IMR-90 (cell line): Measurements from ENCODE around the gene RDH13. TPM values are rescaled to one million over a fixed set of nuclear protein-coding genes. Genes with fewer than 3 reads are reported as not detected.

Experiments used
- ATAC-seq: fragments of 200-7000 bp; cut with Tn5 transposase; 2 replicates; pipeline ENCODE4 v1.9.1; 2020; ENCODE audit warnings: low read depth, mild to moderate bottlenecking, moderate library complexity
- BruUV-seq: library from RNA; stranded (reverse); fragments of 400-500 nt; replicated peaks from 2 replicates; lab custom pipeline; 2021; lab: Mats Ljungman, UMichigan
- CTCF ChIA-PET: fragments of 300-600 bp; formaldehyde crosslinking; extraction: SDS; loops from one replicate; lab custom pipeline; 2021; ENCODE audit warnings: antibody characterized with exemption; lab: Yijun Ruan, JAX
- POLR2A ChIA-PET: fragments of 300-600 bp; sonication (Branson Sonifier 250); formaldehyde crosslinking; loops from one replicate; lab custom pipeline; 2022; ENCODE audit warnings: antibody characterized with exemption; ENCODE audit not compliant: unreplicated experiment; lab: Charles Lee
- DNase-seq: peaks from one replicate; pipeline ENCODE4 v3.0.0; 2013
- H2AFZ ChIP-seq: replicated peaks from 2 replicates; pipeline ENCODE3; 2013; ENCODE audit warnings: low read length, mild to moderate bottlenecking; ENCODE audit not compliant: poor library complexity
- H2AK5ac ChIP-seq: 2 replicates; pipeline ENCODE4 v1.6.1; 2013; ENCODE audit warnings: low read depth, low read length, inconsistent platforms
- H2AK9ac ChIP-seq: replicated peaks from 2 replicates; pipeline ENCODE3; 2013; ENCODE audit warnings: mild to moderate bottlenecking, low read depth, low read length, moderate library complexity; ENCODE audit not compliant: poor library complexity
- H2BK120ac ChIP-seq: 2 replicates; pipeline ENCODE4 v1.6.1; 2013; ENCODE audit warnings: low read depth, low read length, inconsistent platforms
- H2BK15ac ChIP-seq: 3 replicates; pipeline ENCODE4 v1.6.1; 2013; ENCODE audit warnings: low read depth, low read length, inconsistent platforms
- H2BK20ac ChIP-seq: 2 replicates; pipeline ENCODE4 v1.6.1; 2013; ENCODE audit warnings: low read depth, mild to moderate bottlenecking, inconsistent platforms, low read length, moderate library complexity
- H2BK5ac ChIP-seq: 2 replicates; pipeline ENCODE4 v1.6.1; 2013; ENCODE audit warnings: mild to moderate bottlenecking, low read depth, low read length, inconsistent platforms; ENCODE audit not compliant: poor library complexity, severe bottlenecking
- H3K14ac ChIP-seq: replicated peaks from 2 replicates; pipeline ENCODE4 v1.6.1; 2013; ENCODE audit warnings: low read depth, low read length, inconsistent platforms
- H3K18ac ChIP-seq: 2 replicates; pipeline ENCODE4 v1.6.1; 2013; ENCODE audit warnings: low read depth, low read length, control low read depth
- H3K23ac ChIP-seq: 2 replicates; pipeline ENCODE4 v1.6.1; 2013; ENCODE audit warnings: low read depth, low read length, inconsistent platforms
- H3K27ac ChIP-seq: 2 replicates; pipeline ENCODE4 v1.5.1; 2013; ENCODE audit warnings: mild to moderate bottlenecking, control low read depth, low read length; ENCODE audit not compliant: insufficient read depth
- H3K27me3 ChIP-seq: 2 replicates; pipeline ENCODE4 v1.6.1; 2013; ENCODE audit warnings: low read length; ENCODE audit not compliant: control insufficient read depth, insufficient read depth
- H3K36me3 ChIP-seq: 2 replicates; pipeline ENCODE4 v1.6.1; 2013; ENCODE audit warnings: low read length, mixed read lengths; ENCODE audit not compliant: control insufficient read depth, insufficient read depth
- H3K4ac ChIP-seq: 2 replicates; pipeline ENCODE4 v1.6.1; 2013; ENCODE audit warnings: low read depth, low read length, inconsistent platforms
- H3K4me1 ChIP-seq: 2 replicates; pipeline ENCODE4 v1.6.1; 2013; ENCODE audit warnings: low read length, mixed read lengths; ENCODE audit not compliant: control insufficient read depth, insufficient read depth
- H3K4me2 ChIP-seq: 2 replicates; pipeline ENCODE4 v1.6.1; 2013; ENCODE audit warnings: low read depth, mild to moderate bottlenecking, control low read depth, low read length, moderate library complexity
- H3K4me3 ChIP-seq: 2 replicates; pipeline ENCODE4 v1.5.1; 2013; ENCODE audit warnings: low read depth, mild to moderate bottlenecking, control low read depth, low read length, moderate library complexity; ENCODE audit not compliant: insufficient read depth
- H3K56ac ChIP-seq: 2 replicates; pipeline ENCODE4 v1.6.1; 2013; ENCODE audit warnings: low read length, inconsistent platforms; ENCODE audit not compliant: insufficient read depth; ENCODE audit errors: extremely low read depth
- H3K79me1 ChIP-seq, 2 experiments: 2 replicates each; pipeline ENCODE4 v1.6.1; 2013; ENCODE audit warnings: low read length in 2 of 2, inconsistent platforms in 1 of 2, low read depth in 1 of 2
- H3K9ac ChIP-seq: 2 replicates; pipeline ENCODE4 v1.6.1; 2013; ENCODE audit warnings: low read depth, low read length, control low read depth
- H3K9me1 ChIP-seq: 2 replicates; pipeline ENCODE4 v1.6.1; 2013; ENCODE audit warnings: low read length, inconsistent platforms; ENCODE audit not compliant: insufficient read depth
- H3K9me3 ChIP-seq: 2 replicates; pipeline ENCODE4 v1.6.1; 2013; ENCODE audit warnings: low read length; ENCODE audit not compliant: control insufficient read depth, insufficient read depth
- H4K20me1 ChIP-seq: 2 replicates; pipeline ENCODE4 v1.6.1; 2013; ENCODE audit warnings: low read length, inconsistent platforms; ENCODE audit not compliant: insufficient read depth
- H4K5ac ChIP-seq: 2 replicates; pipeline ENCODE4 v1.6.1; 2013; ENCODE audit warnings: mild to moderate bottlenecking, low read depth, low read length, control low read depth
- H4K8ac ChIP-seq, 2 experiments: 2 replicates each; pipeline ENCODE4 v1.6.1; 2013; ENCODE audit warnings: low read depth in 2 of 2, low read length in 2 of 2, control low read depth in 1 of 2, inconsistent platforms in 1 of 2
- H4K91ac ChIP-seq: 2 replicates; pipeline ENCODE4 v1.6.1; 2013; ENCODE audit warnings: low read depth, low read length, inconsistent platforms; ENCODE audit not compliant: insufficient read depth
- BHLHE40 ChIP-seq: fragments of 150-350 bp; IDR thresholded peaks from 2 replicates; pipeline ENCODE4 v1.6.1; 2016; ENCODE audit warnings: mild to moderate bottlenecking, low read depth, low read length
- CEBPB ChIP-seq: IDR thresholded peaks from 2 replicates; pipeline ENCODE4 v1.6.1; 2012; ENCODE audit warnings: low read depth, low read length, improper control_type of control experiment
- CHD1 ChIP-seq: IDR thresholded peaks from 2 replicates; pipeline ENCODE4 v1.6.1; 2012; ENCODE audit warnings: low read depth, low read length, improper control_type of control experiment
- FOS ChIP-seq: fragments of 150-350 bp; IDR thresholded peaks from 2 replicates; pipeline ENCODE4 v1.6.1; 2016; ENCODE audit warnings: low read depth, low read length
- MAFK ChIP-seq: IDR thresholded peaks from 2 replicates; pipeline ENCODE4 v1.6.1; 2012; ENCODE audit warnings: low read depth, low read length, improper control_type of control experiment
- MAZ ChIP-seq: IDR thresholded peaks from 2 replicates; pipeline ENCODE4 v1.6.1; 2012; ENCODE audit warnings: low read depth, mild to moderate bottlenecking, low read length, improper control_type of control experiment, moderate library complexity, borderline replicate concordance
- MXI1 ChIP-seq: IDR thresholded peaks from 2 replicates; pipeline ENCODE4 v1.6.1; 2012; ENCODE audit warnings: low read depth, mild to moderate bottlenecking, low read length, moderate library complexity, borderline replicate concordance
- NFE2L2 ChIP-seq: fragments of 150-350 bp; IDR thresholded peaks from 2 replicates; pipeline ENCODE4 v1.6.1; 2016; ENCODE audit warnings: low read depth, mild to moderate bottlenecking, low read length
- POLR2A ChIP-seq: IDR thresholded peaks from 2 replicates; pipeline ENCODE4 v1.6.1; 2012; ENCODE audit warnings: mild to moderate bottlenecking, low read depth, low read length
- RAD21 ChIP-seq: IDR thresholded peaks from 2 replicates; pipeline ENCODE4 v1.6.1; 2012; ENCODE audit warnings: low read length, improper control_type of control experiment
- RCOR1 ChIP-seq: IDR thresholded peaks from 2 replicates; pipeline ENCODE4 v1.6.1; 2012; ENCODE audit warnings: mild to moderate bottlenecking, low read length, improper control_type of control experiment; ENCODE audit not compliant: insufficient replicate concordance
- RFX5 ChIP-seq: IDR thresholded peaks from 2 replicates; pipeline ENCODE4 v1.8.0; 2012; ENCODE audit warnings: low read depth, mild to moderate bottlenecking, low read length, moderate library complexity
- SMC3 ChIP-seq: fragments of 150-350 bp; IDR thresholded peaks from 2 replicates; pipeline ENCODE4 v1.6.1; 2016; ENCODE audit warnings: low read depth, mild to moderate bottlenecking, antibody characterized with exemption, low read length, moderate library complexity
- WGBS, 2 experiments: methylation state at CpG; one replicate each; pipeline versions ENCODE4 v1.1.5 to v1.1.7; 2013; ENCODE audit warnings: missing lambda C conversion rate in 2 of 2; ENCODE audit not compliant: insufficient read length in 1 of 2; ENCODE audit errors: extremely low coverage in 2 of 2; 5-methylcytosine and 5-hydroxymethylcytosine counted together
- dilution Hi-C: fragments of 300-500 bp; cut with HindIII; formaldehyde crosslinking; loops from one replicate; pipeline ENCODE4 v1.14.3; 2018; ENCODE audit warnings: low sequenced_read_pairs; ENCODE audit not compliant: unreplicated experiment
- in situ Hi-C: fragments of 300-500 bp; cut with MboI; formaldehyde crosslinking; loops from 3 replicates; pipeline ENCODE4 v1.14.3; 2019; ENCODE audit warnings: low sequenced_read_pairs, inconsistent platforms, mixed read lengths
- intact Hi-C: fragments of 100-400 bp; cut with micrococcal nuclease; formaldehyde crosslinking; loops from 2 replicates; pipeline ENCODE4 v1.10.0; 2022
- polyA plus RNA-seq, 3 experiments: library from polyadenylated mRNA; depleted of rRNA; stranded (reverse); fragments of >200 nt; gene quantifications; 2 replicates each; pipeline ENCODE4 v1.2.3, GENCODE V29; 2012; ENCODE audit warnings: low replicate concordance in 1 of 3
- total RNA-seq: library from RNA; depleted of rRNA; stranded (reverse); fragments of >200 nt; gene quantifications from 2 replicates; pipeline ENCODE4 v1.2.3, GENCODE V29; 2012
- TF ChIP-seq, protein P1 (sequence below): conservative IDR thresholded peaks from 2 replicates; pipeline ENCODE4 v1.5.1; 2012; ENCODE audit warnings: mild to moderate bottlenecking, low read depth, low read length, improper control_type of control experiment
- TF ChIP-seq, protein P2 (sequence below): fragments of 150-350 bp; IDR thresholded peaks from 2 replicates; pipeline ENCODE4 v1.6.1; 2016; ENCODE audit warnings: low read depth, mild to moderate bottlenecking, low read length, moderate library complexity, borderline replicate concordance
- TF ChIP-seq, protein P3 (sequence below): fragments of 150-350 bp; IDR thresholded peaks from 2 replicates; pipeline ENCODE4 v1.6.1; 2017; ENCODE audit warnings: mild to moderate bottlenecking, antibody characterized with exemption, low read length, low read depth

The RDH13 gene
- total and polyA plus RNA-seq, 2 of the 4 experiments (the other 2 are of a cell fraction), result 7.5 to 7.8 TPM

DNA sequence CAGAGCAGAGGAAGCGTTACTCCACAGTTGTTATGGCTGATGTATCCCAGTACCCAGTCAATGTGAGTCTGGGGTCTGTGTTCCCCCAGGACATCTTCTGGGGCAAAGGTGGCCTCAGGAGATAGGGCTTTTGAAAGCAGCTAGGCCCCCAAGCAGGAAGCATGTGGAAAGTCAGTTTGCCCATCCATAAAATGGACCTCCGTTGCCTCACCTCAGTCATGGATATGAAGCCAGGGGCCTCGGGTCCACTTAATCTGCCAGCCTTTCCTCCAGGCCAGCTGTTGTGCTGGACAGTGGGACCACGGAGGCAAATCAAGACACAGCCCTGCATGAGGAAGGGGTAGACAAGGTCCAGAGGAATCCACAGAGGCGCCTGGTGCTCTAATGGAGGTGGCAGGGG is 16.0 kb upstream of the RDH13 start:
- in situ Hi-C loops, result no loop called here
- dilution Hi-C loops, result no loop called here
- Histone ChIP-seq H3K4me2 (no peak overlapping the region), H2AFZ (no peak overlapping the region), H3K27ac (no peak overlapping the region), H3K36me3 (no peaks in the 10 kb centered on the region), H2AK9ac (peak overlapping the region; percentile 42), H3K4ac (no peak overlapping the region), H3K27me3 (peaks cover 58% of the 10 kb centered on the region), H3K79me1 (no peaks in the 10 kb centered on the region), H4K5ac (no peak overlapping the region), H3K14ac (no peak overlapping the region), H3K23ac (no peak overlapping the region), H2BK5ac (no peak overlapping the region), H3K9me1 (peaks cover 4% of the 10 kb centered on the region; the same call in 1 of the 2 replicates), H3K56ac (no peak overlapping the region), H4K8ac (no peak overlapping the region), H3K4me3 (no peak overlapping the region), H3K9ac (no peak overlapping the region), H2BK120ac (no peak overlapping the region), H3K9me3 (peaks cover 7% of the 10 kb centered on the region; the same call in 1 of the 2 replicates), H4K91ac (no peak overlapping the region), H4K20me1 (no peaks in the 10 kb centered on the region), H2BK15ac (no peak overlapping the region), H3K4me1 (peaks cover 10% of the 10 kb centered on the region; the same call in 1 of the 2 replicates), H3K18ac (no peak overlapping the region), H2AK5ac (no peak overlapping the region), H2BK20ac (no peak overlapping the region)
- POLR2A ChIA-PET, result no interaction called here
- WGBS, 2 experiments, result 40% methylated on average over 1 of the region's 5 CpGs; no CpG with 5 or more reads in 1 of the 2 experiments
- DNase-seq, result no peak
- CTCF ChIA-PET, result no interaction called here
- ATAC-seq, result no peak
- no peak for TF ChIP-seq MXI1
- TF ChIP-seq, protein P1, sequence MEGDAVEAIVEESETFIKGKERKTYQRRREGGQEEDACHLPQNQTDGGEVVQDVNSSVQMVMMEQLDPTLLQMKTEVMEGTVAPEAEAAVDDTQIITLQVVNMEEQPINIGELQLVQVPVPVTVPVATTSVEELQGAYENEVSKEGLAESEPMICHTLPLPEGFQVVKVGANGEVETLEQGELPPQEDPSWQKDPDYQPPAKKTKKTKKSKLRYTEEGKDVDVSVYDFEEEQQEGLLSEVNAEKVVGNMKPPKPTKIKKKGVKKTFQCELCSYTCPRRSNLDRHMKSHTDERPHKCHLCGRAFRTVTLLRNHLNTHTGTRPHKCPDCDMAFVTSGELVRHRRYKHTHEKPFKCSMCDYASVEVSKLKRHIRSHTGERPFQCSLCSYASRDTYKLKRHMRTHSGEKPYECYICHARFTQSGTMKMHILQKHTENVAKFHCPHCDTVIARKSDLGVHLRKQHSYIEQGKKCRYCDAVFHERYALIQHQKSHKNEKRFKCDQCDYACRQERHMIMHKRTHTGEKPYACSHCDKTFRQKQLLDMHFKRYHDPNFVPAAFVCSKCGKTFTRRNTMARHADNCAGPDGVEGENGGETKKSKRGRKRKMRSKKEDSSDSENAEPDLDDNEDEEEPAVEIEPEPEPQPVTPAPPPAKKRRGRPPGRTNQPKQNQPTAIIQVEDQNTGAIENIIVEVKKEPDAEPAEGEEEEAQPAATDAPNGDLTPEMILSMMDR, result no peak
- no peak for TF ChIP-seq POLR2A
- TF ChIP-seq MAFK, result no peak
- no peak for TF ChIP-seq RAD21
- TF ChIP-seq, protein P2, sequence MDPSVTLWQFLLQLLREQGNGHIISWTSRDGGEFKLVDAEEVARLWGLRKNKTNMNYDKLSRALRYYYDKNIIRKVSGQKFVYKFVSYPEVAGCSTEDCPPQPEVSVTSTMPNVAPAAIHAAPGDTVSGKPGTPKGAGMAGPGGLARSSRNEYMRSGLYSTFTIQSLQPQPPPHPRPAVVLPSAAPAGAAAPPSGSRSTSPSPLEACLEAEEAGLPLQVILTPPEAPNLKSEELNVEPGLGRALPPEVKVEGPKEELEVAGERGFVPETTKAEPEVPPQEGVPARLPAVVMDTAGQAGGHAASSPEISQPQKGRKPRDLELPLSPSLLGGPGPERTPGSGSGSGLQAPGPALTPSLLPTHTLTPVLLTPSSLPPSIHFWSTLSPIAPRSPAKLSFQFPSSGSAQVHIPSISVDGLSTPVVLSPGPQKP, result no peak
- TF ChIP-seq CEBPB, result no peak
- no peak for TF ChIP-seq FOS
- TF ChIP-seq RFX5, result no peak
- no peak for TF ChIP-seq CHD1
- no peak for TF ChIP-seq NFE2L2
- TF ChIP-seq, protein P3, sequence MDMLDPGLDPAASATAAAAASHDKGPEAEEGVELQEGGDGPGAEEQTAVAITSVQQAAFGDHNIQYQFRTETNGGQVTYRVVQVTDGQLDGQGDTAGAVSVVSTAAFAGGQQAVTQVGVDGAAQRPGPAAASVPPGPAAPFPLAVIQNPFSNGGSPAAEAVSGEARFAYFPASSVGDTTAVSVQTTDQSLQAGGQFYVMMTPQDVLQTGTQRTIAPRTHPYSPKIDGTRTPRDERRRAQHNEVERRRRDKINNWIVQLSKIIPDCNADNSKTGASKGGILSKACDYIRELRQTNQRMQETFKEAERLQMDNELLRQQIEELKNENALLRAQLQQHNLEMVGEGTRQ, result no peak
- TF ChIP-seq SMC3, result no peak
- no peak for TF ChIP-seq RCOR1
- no peak for TF ChIP-seq MAZ
- TF ChIP-seq BHLHE40, result no peak
- BruUV-seq, result no TSS peak
- intact Hi-C loops, result no loop called here
